Neural cell (in vitro differentiated cells): ENCODE data around the gene INTS6. TPM values are rescaled to one million over a fixed set of nuclear protein-coding genes. Genes with fewer than 3 reads are reported as not detected.

ENCODE experiments used
- H2AFZ ChIP-seq: fragments of 200-600, 300-800 bp; sonication (generic), shearing (Covaris generic); 2 replicates; pipeline ENCODE4 v1.6.0; 2014; ENCODE audit warnings: low read depth, mild to moderate bottlenecking, antibody characterized with exemption, low read length, moderate library complexity
- H3F3A ChIP-seq: fragments of 200-600 bp; shearing (Covaris generic); 2 replicates; pipeline ENCODE4 v1.6.1; 2016; ENCODE audit warnings: mild to moderate bottlenecking, moderate library complexity, mixed read lengths, antibody characterized with exemption, low read length; ENCODE audit not compliant: insufficient read depth, poor library complexity, severe bottlenecking
- H3K27ac ChIP-seq: fragments of 200-600, 300-800 bp; sonication (generic), shearing (Covaris generic); 2 replicates; pipeline ENCODE4 v1.5.1; 2014; ENCODE audit warnings: mild to moderate bottlenecking, low read length, moderate library complexity
- H3K27me3 ChIP-seq: fragments of 300-800, 200-600 bp; sonication (generic), shearing (Covaris generic); 2 replicates; pipeline ENCODE4 v1.6.0; 2014; ENCODE audit warnings: mild to moderate bottlenecking, low read depth, low read length, moderate library complexity; ENCODE audit not compliant: insufficient read depth
- H3K36me3 ChIP-seq: fragments of 300-800, 200-600 bp; sonication (generic), shearing (Covaris generic); 2 replicates; pipeline ENCODE4 v1.5.1; 2014; ENCODE audit warnings: mild to moderate bottlenecking, antibody characterized with exemption, low read length, moderate library complexity; ENCODE audit not compliant: insufficient read depth
- H3K4me2 ChIP-seq: fragments of 300-800, 200-600 bp; sonication (generic), shearing (Covaris generic); 2 replicates; pipeline ENCODE4 v1.6.0; 2014; ENCODE audit warnings: mild to moderate bottlenecking, low read length
- H3K4me3 ChIP-seq: fragments of 300-800, 200-600 bp; sonication (generic), shearing (Covaris generic); 2 replicates; pipeline ENCODE4 v1.5.1; 2014; ENCODE audit warnings: mild to moderate bottlenecking, low read length, moderate library complexity
- H3K79me2 ChIP-seq: fragments of 200-600 bp; shearing (Covaris generic); replicated peaks from 2 replicates; pipeline ENCODE4 v1.6.0; 2014; ENCODE audit warnings: mild to moderate bottlenecking, low read length, moderate library complexity; ENCODE audit not compliant: insufficient read depth
- H3K9ac ChIP-seq: fragments of 300-800, 200-600 bp; sonication (generic), shearing (Covaris generic); 2 replicates; pipeline ENCODE4 v1.6.1; 2016; ENCODE audit warnings: mild to moderate bottlenecking, low read length, mixed read lengths
- H3K9me2 ChIP-seq: fragments of 200-600 bp; shearing (Covaris generic); 2 replicates; pipeline ENCODE4 v1.6.1; 2016; ENCODE audit warnings: mild to moderate bottlenecking, low read length, mixed read lengths; ENCODE audit not compliant: insufficient read depth
- H3K9me3 ChIP-seq: fragments of 200-600, 300-800 bp; sonication (generic), shearing (Covaris generic); 2 replicates; pipeline ENCODE4 v1.6.1; 2016; ENCODE audit warnings: mild to moderate bottlenecking, mixed run types, low read length, moderate library complexity, mixed read lengths
- H4K20me1 ChIP-seq: fragments of 200-600 bp; shearing (Covaris generic); 2 replicates; pipeline ENCODE4 v1.6.1; 2016; ENCODE audit warnings: mild to moderate bottlenecking, mixed run types; ENCODE audit not compliant: insufficient read depth
- CTCF ChIP-seq: fragments of 450-650 bp; IDR thresholded peaks from 2 replicates; pipeline ENCODE4 v1.5.1; 2014; ENCODE audit warnings: antibody characterized with exemption, mild to moderate bottlenecking, moderate library complexity; ENCODE audit not compliant: poor library complexity, severe bottlenecking
- EP300 ChIP-seq: fragments of 450-650 bp; conservative IDR thresholded peaks from 2 replicates; pipeline ENCODE4 v1.6.1; 2014; ENCODE audit warnings: antibody characterized with exemption, mild to moderate bottlenecking, moderate library complexity; ENCODE audit not compliant: poor library complexity, severe bottlenecking
- EZH2 ChIP-seq: fragments of 200-600, 300-800 bp; shearing (Covaris generic), sonication (generic); IDR thresholded peaks from 2 replicates; pipeline ENCODE4 v1.6.1; 2014; ENCODE audit warnings: antibody characterized with exemption, low read length, borderline replicate concordance, mild to moderate bottlenecking; ENCODE audit not compliant: insufficient read depth, poor library complexity, severe bottlenecking
- MXI1 ChIP-seq: fragments of 450-650 bp; conservative IDR thresholded peaks from 2 replicates; pipeline ENCODE4 v1.6.1; 2014; ENCODE audit warnings: antibody characterized with exemption, mild to moderate bottlenecking; ENCODE audit not compliant: poor library complexity, severe bottlenecking
- POLR2AphosphoS5 ChIP-seq: IDR thresholded peaks from 2 replicates; pipeline ENCODE4 v1.6.1; 2012
- RAD21 ChIP-seq: fragments of 450-650 bp; conservative IDR thresholded peaks from 2 replicates; pipeline ENCODE4 v1.6.1; 2014; ENCODE audit warnings: antibody characterized with exemption, mild to moderate bottlenecking, moderate library complexity
- REST ChIP-seq: IDR thresholded peaks from 2 replicates; pipeline ENCODE4 v1.6.1; 2012; ENCODE audit warnings: borderline replicate concordance
- SMC3 ChIP-seq: fragments of 450-650 bp; conservative IDR thresholded peaks from 2 replicates; pipeline ENCODE4 v1.6.1; 2014; ENCODE audit warnings: antibody characterized with exemption, mild to moderate bottlenecking, moderate library complexity; ENCODE audit not compliant: poor library complexity
- TAF1 ChIP-seq: IDR thresholded peaks from 2 replicates; pipeline ENCODE4 v1.6.1; 2012; ENCODE audit warnings: low read depth
- polyA plus RNA-seq: library from polyadenylated mRNA; depleted of rRNA; stranded (reverse); fragments of >200 nt; gene quantifications from 2 replicates; pipeline ENCODE4 v1.2.3, GENCODE V29; 2014

The INTS6 gene
- polyA plus RNA-seq, 1 donor from 2014 or later: 22.6 TPM

- Histone ChIP-seq H3K36me3 (no peaks in the 10 kb centered on the region), H4K20me1 (no peaks in the 10 kb centered on the region), H3K27ac (no peak overlapping the region), H3K27me3 (no peaks in the 10 kb centered on the region), H3F3A (no peaks in the 10 kb centered on the region), H3K79me2 (no peaks in the 10 kb centered on the region), H3K9ac (no peak overlapping the region), H3K4me3 (no peak overlapping the region), H2AFZ (no peak overlapping the region), H3K4me2 (no peak overlapping the region), H3K9me2 (no peaks in the 10 kb centered on the region), H3K9me3 (no peaks in the 10 kb centered on the region)
- no peak for TF ChIP-seq EZH2
- no peak for TF ChIP-seq RAD21
- no peak for TF ChIP-seq REST
- no peak for TF ChIP-seq SMC3
- no peak for TF ChIP-seq EP300
- TF ChIP-seq TAF1: no peak
- TF ChIP-seq CTCF: no peak
- TF ChIP-seq POLR2AphosphoS5: no peak
- TF ChIP-seq MXI1: no peak
Measured at GRCh38 chr13:51328488-51328887, 124.3 kb downstream of the INTS6 start.

- Histone ChIP-seq H2AFZ (no peak overlapping the region), H3K36me3 (no peaks in the 10 kb centered on the region), H3K79me2 (no peaks in the 10 kb centered on the region), H3K27ac (no peak overlapping the region), H3K27me3 (no peaks in the 10 kb centered on the region), H3K9me3 (no peaks in the 10 kb centered on the region), H3K4me2 (no peak overlapping the region), H3K4me3 (no peak overlapping the region), H4K20me1 (no peaks in the 10 kb centered on the region), H3F3A (no peaks in the 10 kb centered on the region), H3K9ac (no peak overlapping the region), H3K9me2 (no peaks in the 10 kb centered on the region)
- no peak for TF ChIP-seq REST
- TF ChIP-seq RAD21: no peak
- TF ChIP-seq TAF1: no peak
- TF ChIP-seq SMC3: no peak
- no peak for TF ChIP-seq EP300
- no peak for TF ChIP-seq CTCF
- TF ChIP-seq EZH2: no peak
- no peak for TF ChIP-seq MXI1
- no peak for TF ChIP-seq POLR2AphosphoS5
Measured at GRCh38 chr13:51327961-51328360, 124.9 kb downstream of the INTS6 start.
